Fibroblast of lung (primary cell): ENCODE measurements around the gene ACAA2. TPM values are rescaled to one million over a fixed set of nuclear protein-coding genes. Genes with fewer than 3 reads are reported as not detected.

Experiments
- DNase-seq, 2 donors: peaks; one replicate each; pipeline versions ENCODE4 v3.0.0 to v3.0.0-alpha.2; 2010; ENCODE audit warnings: low read depth in 2 of 2
- H2AFZ ChIP-seq: 2 replicates; pipeline ENCODE4 v1.5.1; 2012; ENCODE audit warnings: low read length, control low read depth, inconsistent platforms
- H3K27ac ChIP-seq: 2 replicates; pipeline ENCODE4 v1.5.1; 2011; ENCODE audit warnings: low read length, control low read depth; ENCODE audit not compliant: insufficient read depth
- H3K27me3 ChIP-seq: 2 replicates; pipeline ENCODE4 v1.5.1; 2011; ENCODE audit warnings: mild to moderate bottlenecking, low read length; ENCODE audit not compliant: control insufficient read depth, insufficient read depth
- H3K36me3 ChIP-seq: 2 replicates; pipeline ENCODE4 v1.5.1; 2011; ENCODE audit warnings: low read length; ENCODE audit not compliant: control insufficient read depth, insufficient read depth
- H3K4me1 ChIP-seq: 2 replicates; pipeline ENCODE4 v1.5.1; 2011; ENCODE audit warnings: low read length; ENCODE audit not compliant: control insufficient read depth, insufficient read depth; ENCODE audit errors: extremely low read depth
- H3K4me2 ChIP-seq: 2 replicates; pipeline ENCODE4 v1.5.1; 2011; ENCODE audit warnings: low read length, control low read depth; ENCODE audit not compliant: insufficient read depth; ENCODE audit errors: extremely low read depth
- H3K4me3 ChIP-seq, 4 experiments: fragments of 200-600 bp in 1 of 4; sonication (generic) in 1 of 4; replicated peaks in 1 of 4; 2 replicates each; pipeline ENCODE4 v1.5.1; 2011 to 2016; ENCODE audit warnings: low read length in 4 of 4, low read depth in 3 of 4, mild to moderate bottlenecking in 3 of 4, control low read depth in 2 of 4, inconsistent platforms in 1 of 4, mixed read lengths in 1 of 4; ENCODE audit not compliant: insufficient read depth in 1 of 4; ENCODE audit errors: control extremely low read depth in 1 of 4
- H3K79me2 ChIP-seq: 2 replicates; pipeline ENCODE4 v1.5.1; 2012; ENCODE audit warnings: mild to moderate bottlenecking, low read length, inconsistent platforms; ENCODE audit not compliant: control insufficient read depth, insufficient read depth
- H3K9ac ChIP-seq: 2 replicates; pipeline ENCODE4 v1.5.1; 2011; ENCODE audit warnings: mild to moderate bottlenecking, low read length, control low read depth; ENCODE audit not compliant: insufficient read depth
- H3K9me3 ChIP-seq: 2 replicates; pipeline ENCODE4 v1.5.1; 2012; ENCODE audit warnings: low read depth, low read length; ENCODE audit not compliant: control insufficient read depth, insufficient read depth
- H4K20me1 ChIP-seq: 2 replicates; pipeline ENCODE4 v1.5.1; 2011; ENCODE audit warnings: low read length; ENCODE audit not compliant: control insufficient read depth, insufficient read depth; ENCODE audit errors: extremely low read depth
- CTCF ChIP-seq, 2 donors: IDR thresholded peaks in 1 of 2; conservative IDR thresholded peaks in 1 of 2; 1 replicate in 1 of 2; 2 replicates in 1 of 2; pipeline ENCODE4 v1.5.1; 2011 to 2012; ENCODE audit warnings: low read length in 2 of 2, control low read depth in 1 of 2, inconsistent platforms in 1 of 2, low read depth in 1 of 2, mild to moderate bottlenecking in 1 of 2
- EZH2 ChIP-seq: IDR thresholded peaks from 2 replicates; pipeline ENCODE4 v1.5.1; 2012; ENCODE audit warnings: low read length, control low read depth, mild to moderate bottlenecking; ENCODE audit errors: missing control alignments
- polyA plus RNA-seq, 2 donors: library from polyadenylated mRNA; depleted of rRNA in 1 of 2; stranded (reverse) in 1 of 2; unstranded in 1 of 2; fragments of >200 nt; gene quantifications; 2 replicates each; pipeline ENCODE4 v1.2.1, GENCODE V29; 2011 to 2012; ENCODE audit warnings: missing spikeins in 1 of 2
- total RNA-seq: library from RNA; depleted of rRNA; stranded (reverse); fragments of >200 nt; gene quantifications from 2 replicates; pipeline ENCODE4 v1.2.1, GENCODE V29; 2014

ACAA2 gene
- total and polyA plus RNA-seq, 2 donors (not counting 1 experiment from before 2014, with no cell fraction given) = 27.1 to 38.5 TPM

GRCh38 chr18:49834258-49834657, 20.9 kb upstream of the ACAA2 start:
- Histone ChIP-seq H3K27me3 (no peaks in the 10 kb centered on the region), H3K27ac (no peak overlapping the region), H3K36me3 (no peaks in the 10 kb centered on the region), H3K4me2 (no peak overlapping the region), H3K79me2 (no peaks in the 10 kb centered on the region), H4K20me1 (no peaks in the 10 kb centered on the region), H3K4me1 (peaks cover 3% of the 10 kb centered on the region), H3K9ac (no peak overlapping the region), H3K4me3 (no peak overlapping the region), H3K9me3 (no peaks in the 10 kb centered on the region), H2AFZ (no peak overlapping the region)
- DNase-seq = no peak
- TF ChIP-seq CTCF (conservative IDR thresholded peaks at IDR 0.05 in 1 of 2, IDR thresholded peaks at IDR 0.05 in 1 of 2; ENCODE audit: low read depth in 1 of 2, low read length in 2 of 2) (no peak), EZH2 (no peak)

DNA sequence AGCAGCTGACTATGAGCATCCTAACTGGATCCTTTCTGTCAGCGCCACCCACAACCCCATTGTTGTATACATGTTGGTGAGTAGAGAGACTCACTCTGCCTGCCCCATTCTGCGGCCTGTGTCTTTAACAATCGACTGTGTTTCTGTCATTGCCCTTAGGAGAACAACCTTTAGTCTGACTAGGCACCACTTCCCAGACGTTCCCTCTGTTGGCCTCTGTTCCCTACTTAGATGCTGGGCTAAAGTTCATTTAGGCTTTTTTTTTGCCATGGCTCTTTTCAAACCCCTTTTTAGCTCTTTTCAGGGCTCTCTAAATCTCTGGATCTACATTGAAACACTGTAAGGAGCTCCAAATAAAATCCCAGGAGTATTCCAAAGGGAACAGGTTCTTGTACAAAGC, 20.5 kb upstream of the ACAA2 start:
- TF ChIP-seq EZH2 (no peak), CTCF (conservative IDR thresholded peaks at IDR 0.05 in 1 of 2, IDR thresholded peaks at IDR 0.05 in 1 of 2; ENCODE audit: low read depth in 1 of 2, low read length in 2 of 2) (no peak)
- Histone ChIP-seq H3K4me1 (peaks cover 3% of the 10 kb centered on the region), H3K27me3 (no peaks in the 10 kb centered on the region)

GRCh38 chr18:49832221-49832647, 18.9 kb upstream of the ACAA2 start:
- Histone ChIP-seq H3K4me2 (no peak overlapping the region), H3K79me2 (no peaks in the 10 kb centered on the region), H3K4me3 (no peak overlapping the region), H3K27ac (no peak overlapping the region), H3K4me1 (peaks cover 3% of the 10 kb centered on the region), H3K9ac (no peak overlapping the region), H3K9me3 (no peaks in the 10 kb centered on the region), H2AFZ (no peak overlapping the region), H3K36me3 (no peaks in the 10 kb centered on the region), H4K20me1 (no peaks in the 10 kb centered on the region), H3K27me3 (no peaks in the 10 kb centered on the region)
- TF ChIP-seq CTCF (conservative IDR thresholded peaks at IDR 0.05 in 1 of 2, IDR thresholded peaks at IDR 0.05 in 1 of 2; ENCODE audit: low read depth in 1 of 2, low read length in 2 of 2) (no peak), EZH2 (no peak)
- DNase-seq = no peak

More for the DNA sequence above, 20.5 kb upstream of the ACAA2 start:
- Histone ChIP-seq H3K27ac (no peak overlapping the region), H2AFZ (no peak overlapping the region), H3K4me3 (no peak overlapping the region), H3K4me2 (no peak overlapping the region), H3K9me3 (no peaks in the 10 kb centered on the region), H3K36me3 (no peaks in the 10 kb centered on the region), H3K9ac (no peak overlapping the region), H4K20me1 (no peaks in the 10 kb centered on the region), H3K79me2 (no peaks in the 10 kb centered on the region)
- DNase-seq = no peak
